ENCODE results near the gene CDKN2D.

- TF ChIP-seq, protein P1, sequence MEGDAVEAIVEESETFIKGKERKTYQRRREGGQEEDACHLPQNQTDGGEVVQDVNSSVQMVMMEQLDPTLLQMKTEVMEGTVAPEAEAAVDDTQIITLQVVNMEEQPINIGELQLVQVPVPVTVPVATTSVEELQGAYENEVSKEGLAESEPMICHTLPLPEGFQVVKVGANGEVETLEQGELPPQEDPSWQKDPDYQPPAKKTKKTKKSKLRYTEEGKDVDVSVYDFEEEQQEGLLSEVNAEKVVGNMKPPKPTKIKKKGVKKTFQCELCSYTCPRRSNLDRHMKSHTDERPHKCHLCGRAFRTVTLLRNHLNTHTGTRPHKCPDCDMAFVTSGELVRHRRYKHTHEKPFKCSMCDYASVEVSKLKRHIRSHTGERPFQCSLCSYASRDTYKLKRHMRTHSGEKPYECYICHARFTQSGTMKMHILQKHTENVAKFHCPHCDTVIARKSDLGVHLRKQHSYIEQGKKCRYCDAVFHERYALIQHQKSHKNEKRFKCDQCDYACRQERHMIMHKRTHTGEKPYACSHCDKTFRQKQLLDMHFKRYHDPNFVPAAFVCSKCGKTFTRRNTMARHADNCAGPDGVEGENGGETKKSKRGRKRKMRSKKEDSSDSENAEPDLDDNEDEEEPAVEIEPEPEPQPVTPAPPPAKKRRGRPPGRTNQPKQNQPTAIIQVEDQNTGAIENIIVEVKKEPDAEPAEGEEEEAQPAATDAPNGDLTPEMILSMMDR (IDR thresholded peaks at IDR 0.05): no peak
- TF ChIP-seq EZH2phosphoT487 (IDR thresholded peaks at IDR 0.05): no peak
These were observed 18.5 kb upstream of the CDKN2D start, which contains the start of gene AP1M2 for GRCh38 chr19:10587022-10587838.
